ENCODE measurements around the gene FBLN1. TPM values are rescaled to one million over a fixed set of nuclear protein-coding genes. Genes with fewer than 3 reads are reported as not detected.

The FBLN1 gene
- total RNA-seq, 1 experiment from 2014 or later = 158 TPM

DNA sequence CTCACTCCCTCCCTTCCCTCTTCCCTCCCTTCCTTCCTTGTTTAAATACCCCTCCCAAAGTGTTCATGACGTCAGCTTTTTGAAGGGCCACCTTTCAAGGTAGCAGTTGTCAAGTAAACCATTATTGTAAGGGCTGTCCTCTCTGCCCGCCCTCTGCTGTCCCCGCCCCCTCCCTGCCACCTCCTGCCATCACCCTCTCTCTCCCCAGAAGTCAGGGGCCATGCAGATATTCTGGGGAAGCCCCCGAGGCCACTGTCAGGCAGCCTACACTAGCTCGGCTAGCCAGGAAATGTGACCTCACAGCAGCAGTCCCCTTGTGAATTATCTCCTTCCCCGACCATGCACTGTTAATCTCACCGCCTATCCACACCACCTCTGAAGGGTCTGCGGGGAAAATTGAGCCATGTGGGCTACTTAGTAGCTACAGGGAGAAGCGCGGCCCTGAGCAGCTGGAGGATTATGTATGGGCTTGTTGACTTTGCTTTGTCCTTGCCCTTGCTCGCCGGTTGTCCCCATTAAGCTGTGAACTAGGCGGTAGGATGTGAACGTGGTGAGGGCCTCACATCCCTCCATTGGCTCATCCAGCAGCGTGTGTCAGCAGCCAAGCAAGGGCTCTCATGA lies 126.9 kb downstream of the FBLN1 start:
- POLR2A ChIA-PET (ENCODE audit: unreplicated experiment) = interaction anchor here (0.6 kb wide), 1 partner anchor 10 kb away, joined by 6 read pairs; no protein-coding TSS in a partner anchor

DNA sequence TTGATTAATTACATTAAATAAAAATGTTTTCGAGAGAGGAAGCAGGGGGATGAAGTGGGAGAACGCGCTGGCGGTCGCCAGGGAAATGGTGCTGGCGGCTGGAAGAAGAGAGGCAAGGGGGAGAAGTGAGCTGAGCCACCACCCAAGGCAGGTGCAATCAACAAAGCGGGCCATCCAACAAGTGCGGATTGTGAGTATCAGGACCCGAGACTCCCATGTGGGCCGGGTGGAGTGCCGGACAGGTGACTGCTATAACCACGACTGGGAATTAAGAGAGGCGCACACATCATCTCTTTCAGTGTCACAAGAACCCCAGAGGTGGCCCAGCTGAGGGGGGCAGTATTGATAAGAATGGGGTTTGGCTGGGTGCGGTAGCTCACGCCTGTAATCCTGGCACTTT lies 127.8 kb downstream of the FBLN1 start:
- no peak for DNase-seq
- Histone ChIP-seq H2AFZ (no peak overlapping the region), H3K4me1 (replicated peaks; ENCODE audit: insufficient read depth) (peaks cover 21% of the 10 kb centered on the region), H3K27ac (no peak overlapping the region), H3K79me2 (ENCODE audit: low read depth) (peaks cover 7% of the 10 kb centered on the region), H3K9me2 (ENCODE audit: insufficient read depth) (no peaks in the 10 kb centered on the region), H4K20me1 (ENCODE audit: insufficient read depth) (no peaks in the 10 kb centered on the region), H3K4me3 (no peak overlapping the region), H3K4me2 (no peak overlapping the region), H3K36me3 (ENCODE audit: low read depth) (peaks cover 6% of the 10 kb centered on the region), H3F3A (ENCODE audit: insufficient read depth, low read depth) (peaks cover 11% of the 10 kb centered on the region), H3K27me3 (ENCODE audit: insufficient read depth, low read depth) (no peaks in the 10 kb centered on the region), H3K9me3 (ENCODE audit: insufficient read depth, low read depth) (peaks cover 11% of the 10 kb centered on the region)
- ChIA-PET POLR2A (ENCODE audit: unreplicated experiment) (no interaction called here), CTCF (no interaction called here)
- intact Hi-C loops (cut with micrococcal nuclease; ENCODE audit: unreplicated experiment) = loop anchor here (10.0 kb wide), 1 partner anchor 186 kb away; no protein-coding TSS in a partner anchor
- no TSS peak for BruUV-seq (replicated peaks)
- no peak for TF ChIP-seq EZH2 (IDR thresholded peaks at IDR 0.05; ENCODE audit: low read depth)
- TF ChIP-seq, protein P1, sequence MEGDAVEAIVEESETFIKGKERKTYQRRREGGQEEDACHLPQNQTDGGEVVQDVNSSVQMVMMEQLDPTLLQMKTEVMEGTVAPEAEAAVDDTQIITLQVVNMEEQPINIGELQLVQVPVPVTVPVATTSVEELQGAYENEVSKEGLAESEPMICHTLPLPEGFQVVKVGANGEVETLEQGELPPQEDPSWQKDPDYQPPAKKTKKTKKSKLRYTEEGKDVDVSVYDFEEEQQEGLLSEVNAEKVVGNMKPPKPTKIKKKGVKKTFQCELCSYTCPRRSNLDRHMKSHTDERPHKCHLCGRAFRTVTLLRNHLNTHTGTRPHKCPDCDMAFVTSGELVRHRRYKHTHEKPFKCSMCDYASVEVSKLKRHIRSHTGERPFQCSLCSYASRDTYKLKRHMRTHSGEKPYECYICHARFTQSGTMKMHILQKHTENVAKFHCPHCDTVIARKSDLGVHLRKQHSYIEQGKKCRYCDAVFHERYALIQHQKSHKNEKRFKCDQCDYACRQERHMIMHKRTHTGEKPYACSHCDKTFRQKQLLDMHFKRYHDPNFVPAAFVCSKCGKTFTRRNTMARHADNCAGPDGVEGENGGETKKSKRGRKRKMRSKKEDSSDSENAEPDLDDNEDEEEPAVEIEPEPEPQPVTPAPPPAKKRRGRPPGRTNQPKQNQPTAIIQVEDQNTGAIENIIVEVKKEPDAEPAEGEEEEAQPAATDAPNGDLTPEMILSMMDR (conservative IDR thresholded peaks at IDR 0.05) = no peak

More for the DNA sequence above, 126.9 kb downstream of the FBLN1 start:
- no peak for DNase-seq
- Histone ChIP-seq H3K36me3 (ENCODE audit: low read depth) (peaks cover 15% of the 10 kb centered on the region), H3K9me3 (ENCODE audit: insufficient read depth, low read depth) (peaks cover 20% of the 10 kb centered on the region), H3K79me2 (ENCODE audit: low read depth) (peaks cover 15% of the 10 kb centered on the region), H3K27ac (no peak overlapping the region), H2AFZ (no peak overlapping the region), H4K20me1 (ENCODE audit: insufficient read depth) (no peaks in the 10 kb centered on the region), H3K4me1 (replicated peaks; ENCODE audit: insufficient read depth) (peaks cover 27% of the 10 kb centered on the region), H3K27me3 (ENCODE audit: insufficient read depth, low read depth) (no peaks in the 10 kb centered on the region), H3K4me3 (no peak overlapping the region), H3F3A (ENCODE audit: insufficient read depth, low read depth) (peaks cover 11% of the 10 kb centered on the region), H3K9me2 (ENCODE audit: insufficient read depth) (no peaks in the 10 kb centered on the region), H3K4me2 (no peak overlapping the region)
- intact Hi-C loops (cut with micrococcal nuclease; ENCODE audit: unreplicated experiment) = loop anchor here (10.0 kb wide), 1 partner anchor 185 kb away; no protein-coding TSS in a partner anchor
- CTCF ChIA-PET = no interaction called here
- TF ChIP-seq, protein P1 (conservative IDR thresholded peaks at IDR 0.05) = no peak
- TF ChIP-seq EZH2 (IDR thresholded peaks at IDR 0.05; ENCODE audit: low read depth) = no peak
- BruUV-seq (replicated peaks) = no TSS peak

DNA sequence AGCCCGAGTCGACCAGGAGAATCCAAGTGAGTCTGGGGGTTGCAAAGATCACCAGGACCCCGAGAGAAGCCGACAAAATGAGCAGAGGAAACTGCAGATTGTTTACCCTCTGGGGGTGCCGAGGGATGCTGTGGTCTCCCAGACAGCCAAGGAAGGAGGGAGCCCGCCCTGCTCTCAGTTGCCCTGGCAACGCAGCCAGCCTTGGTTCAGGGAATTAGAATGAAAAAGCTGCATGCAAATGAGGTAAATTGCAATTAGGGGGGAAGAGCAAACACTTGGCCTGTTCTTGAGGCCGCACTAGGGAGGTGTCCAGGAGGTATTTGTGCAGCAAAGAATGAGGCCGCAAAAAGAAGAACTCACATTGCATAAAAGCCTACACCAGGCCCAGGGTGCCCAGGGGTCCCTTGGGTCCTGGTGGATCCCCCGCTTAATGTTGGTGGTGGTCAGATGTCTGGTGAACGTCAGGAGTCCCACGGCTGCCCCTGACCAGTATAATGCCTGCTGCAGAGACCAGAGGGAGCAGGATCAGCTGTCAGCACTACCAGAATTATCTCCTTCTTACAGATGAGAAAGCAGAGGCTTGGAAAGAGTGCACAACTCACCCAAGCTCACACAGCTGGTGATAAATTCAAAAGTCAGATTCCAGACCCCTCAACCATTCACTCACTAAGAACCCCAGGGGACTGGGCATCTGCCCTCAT lies 128.6 kb downstream of the FBLN1 start:
- ChIA-PET POLR2A (ENCODE audit: unreplicated experiment) (no interaction called here), CTCF (no interaction called here)
- no TSS peak for BruUV-seq (replicated peaks)
- no peak for TF ChIP-seq EZH2 (IDR thresholded peaks at IDR 0.05; ENCODE audit: low read depth)
- Histone ChIP-seq H3K9me3 (ENCODE audit: insufficient read depth, low read depth) (peaks cover 5% of the 10 kb centered on the region; the same call in 1 of the 2 replicates), H3F3A (ENCODE audit: insufficient read depth, low read depth) (peaks cover 7% of the 10 kb centered on the region), H3K4me1 (replicated peaks; ENCODE audit: insufficient read depth) (peaks cover 13% of the 10 kb centered on the region), H3K9me2 (ENCODE audit: insufficient read depth) (no peaks in the 10 kb centered on the region), H3K27me3 (ENCODE audit: insufficient read depth, low read depth) (no peaks in the 10 kb centered on the region), H3K4me3 (no peak overlapping the region), H4K20me1 (ENCODE audit: insufficient read depth) (no peaks in the 10 kb centered on the region), H3K4me2 (no peak overlapping the region), H3K27ac (no peak overlapping the region), H2AFZ (no peak overlapping the region), H3K36me3 (ENCODE audit: low read depth) (no peaks in the 10 kb centered on the region), H3K79me2 (ENCODE audit: low read depth) (no peaks in the 10 kb centered on the region)
- DNase-seq = no peak
- intact Hi-C loops (cut with micrococcal nuclease; ENCODE audit: unreplicated experiment) = loop anchor here (10.0 kb wide), 1 partner anchor 186 kb away; no protein-coding TSS in a partner anchor

Data from PC-9 (cell line).